CD8-positive, alpha-beta memory T cell (primary cell): ENCODE measurements around the gene ROPN1L. TPM values are rescaled to one million over a fixed set of nuclear protein-coding genes. Genes with fewer than 3 reads are reported as not detected.

Experiments used
- CTCF ChIA-PET: fragments of 350-600 bp; sonication (Branson Sonifier 250); formaldehyde crosslinking; loops from one replicate; lab custom pipeline; 2021; ENCODE audit warnings: antibody characterized with exemption; lab: Charles Lee
- POLR2A ChIA-PET: fragments of 350-600 bp; sonication (Branson Sonifier 250); formaldehyde crosslinking; loops from one replicate; lab custom pipeline; 2021; ENCODE audit warnings: antibody characterized with exemption; lab: Charles Lee
- DNase-seq, 5 donors: peaks; one replicate each; pipeline versions ENCODE4 v3.0.0 to v3.0.0-alpha.2; 2020 to 2022; ENCODE audit warnings: mixed read lengths in 1 of 5
- H3K27ac ChIP-seq: one replicate; pipeline ENCODE4 v1.7.0; 2013; ENCODE audit warnings: low read depth, mild to moderate bottlenecking, low read length, moderate library complexity
- H3K27me3 ChIP-seq: 2 replicates; pipeline ENCODE4 v1.7.0; 2013; ENCODE audit warnings: low read length, mild to moderate bottlenecking; ENCODE audit not compliant: insufficient read depth, poor library complexity, severe bottlenecking
- H3K36me3 ChIP-seq: 2 replicates; pipeline ENCODE4 v1.7.0; 2013; ENCODE audit warnings: mild to moderate bottlenecking, low read length, moderate library complexity; ENCODE audit not compliant: insufficient read depth
- H3K4me1 ChIP-seq: 2 replicates; pipeline ENCODE4 v1.7.0; 2013; ENCODE audit warnings: mild to moderate bottlenecking, low read length, moderate library complexity; ENCODE audit not compliant: insufficient read depth
- H3K4me3 ChIP-seq: 2 replicates; pipeline ENCODE4 v1.7.0; 2013; ENCODE audit warnings: mild to moderate bottlenecking, low read length
- H3K9me3 ChIP-seq: 2 replicates; pipeline ENCODE4 v1.7.0; 2013; ENCODE audit warnings: mild to moderate bottlenecking, low read length
- H3K27ac Mint-ChIP-seq, 8 donors: one replicate each; pipeline ENCODE4 v1.8.0; 2020 to 2021; ENCODE audit warnings: mixed read lengths in 8 of 8, mild to moderate bottlenecking in 6 of 8, inconsistent platforms in 3 of 8, moderate library complexity in 3 of 8
- H3K27me3 Mint-ChIP-seq, 2 donors: one replicate each; pipeline ENCODE4 v1.8.0; 2020 to 2021; ENCODE audit warnings: mixed read lengths in 2 of 2, mild to moderate bottlenecking in 1 of 2, moderate library complexity in 1 of 2
- H3K36me3 Mint-ChIP-seq, 3 donors: one replicate each; pipeline ENCODE4 v1.8.0; 2020 to 2021; ENCODE audit warnings: mixed read lengths in 3 of 3, inconsistent platforms in 1 of 3, mild to moderate bottlenecking in 1 of 3
- H3K4me1 Mint-ChIP-seq, 3 donors: one replicate each; pipeline ENCODE4 v1.8.0; 2020 to 2021; ENCODE audit warnings: mixed read lengths in 3 of 3, inconsistent platforms in 1 of 3, mild to moderate bottlenecking in 1 of 3
- H3K4me3 Mint-ChIP-seq, 7 donors: one replicate each; pipeline ENCODE4 v1.8.0; 2020 to 2021; ENCODE audit warnings: mixed read lengths in 7 of 7, mild to moderate bottlenecking in 6 of 7, moderate library complexity in 4 of 7, inconsistent platforms in 2 of 7
- H3K9me3 Mint-ChIP-seq, 5 donors: one replicate each; pipeline ENCODE4 v1.8.0; 2020 to 2022; ENCODE audit warnings: mixed read lengths in 5 of 5, mild to moderate bottlenecking in 3 of 5, moderate library complexity in 2 of 5, inconsistent platforms in 1 of 5
- polyA plus RNA-seq: library from polyadenylated mRNA; unstranded; fragments of 300-500 nt; fragmentation: Illumina TruSeq; gene quantifications from one replicate; pipeline ENCODE4 v1.2.3, GENCODE V29; 2021
- total RNA-seq, 2 experiments: library from RNA; stranded (reverse); gene quantifications; one replicate each; pipeline ENCODE4 v1.2.3, GENCODE V29; 2021

Gene ROPN1L
- total and polyA plus RNA-seq, 3 experiments from 2014 or later, result 0.22 to 2.9 TPM; not detected in 1

DNA sequence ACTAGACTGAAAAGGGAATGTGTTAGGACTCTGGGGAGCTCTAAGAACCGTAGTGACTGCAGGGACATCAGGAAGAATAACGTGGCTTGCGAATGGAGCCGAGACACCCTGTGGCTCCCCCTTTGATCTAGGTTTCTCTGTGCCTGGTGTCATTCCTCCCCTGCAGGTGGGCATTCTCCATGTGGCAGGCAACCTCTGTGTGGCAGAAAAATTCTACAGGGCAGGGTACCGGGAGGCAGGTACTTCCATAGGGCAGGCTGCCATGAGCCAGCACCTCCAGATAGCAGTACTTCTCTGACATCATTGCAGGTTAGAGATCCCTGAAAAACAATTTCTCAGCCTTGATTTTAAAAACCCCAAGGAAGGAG, 43.1 kb downstream of the ROPN1L start:
- H3K36me3 ChIP-seq, result no peaks in the 10 kb centered on the region
- H3K27ac Mint-ChIP-seq, result peak overlapping the region in 1 of 8 donors; percentile 31
- H3K36me3 Mint-ChIP-seq, result no peaks in the 10 kb centered on the region
- DNase-seq, result no peak
- H3K4me1 ChIP-seq, result peaks cover 5% of the 10 kb centered on the region
- H3K4me3 Mint-ChIP-seq, result no peak overlapping the region
- no peaks in the 10 kb centered on the region for H3K27me3 ChIP-seq
- H3K9me3 Mint-ChIP-seq, result no peaks in the 10 kb centered on the region
- CTCF ChIA-PET, result no interaction called here
- peaks cover 6 to 26% of the 10 kb centered on the region in 2 donors for H3K27me3 Mint-ChIP-seq
- peaks cover 8 to 10% (median 9%) of the 10 kb centered on the region in 3 donors for H3K4me1 Mint-ChIP-seq
- POLR2A ChIA-PET, result no interaction called here
- H3K4me3 ChIP-seq, result no peak overlapping the region
- H3K27ac ChIP-seq, result no peak overlapping the region
- H3K9me3 ChIP-seq, result no peaks in the 10 kb centered on the region

DNA sequence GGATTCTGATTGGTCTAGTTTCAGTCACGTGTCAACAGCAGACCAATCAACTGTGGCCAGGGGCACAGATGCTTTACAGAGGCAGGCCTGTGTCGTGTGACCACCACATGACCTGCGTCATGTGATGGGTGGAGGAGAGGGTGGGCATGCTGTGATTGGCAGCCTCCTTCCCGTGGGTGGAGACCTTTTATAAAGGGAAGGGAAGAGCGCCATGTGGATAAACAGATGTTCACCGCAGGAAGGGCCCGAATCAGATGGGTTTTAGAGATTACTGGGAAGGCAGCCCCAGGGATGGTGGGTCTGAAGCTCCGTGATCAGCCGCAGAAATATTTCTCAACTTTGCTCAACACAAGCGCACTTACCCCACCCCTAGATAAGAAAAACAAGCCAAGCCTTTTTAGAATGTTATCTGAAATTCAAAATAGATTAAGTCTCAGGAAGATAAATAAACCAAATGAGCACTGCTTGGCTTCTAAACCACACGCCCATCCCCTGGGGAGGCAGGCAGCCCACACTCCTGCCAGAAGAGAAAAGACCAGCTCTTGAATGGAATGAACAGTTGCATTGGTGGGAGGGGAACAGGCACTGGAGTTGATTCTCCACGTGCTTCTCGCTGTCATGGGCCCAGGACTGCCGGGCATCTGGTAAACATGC, 43.6 kb downstream of the ROPN1L start:
- Mint-ChIP-seq H3K27ac (peak overlapping the region in 1 of 8 donors; percentile 26), H3K4me3 (no peak overlapping the region), H3K27me3 (peaks cover 6 to 26% of the 10 kb centered on the region in 2 donors), H3K4me1 (peaks cover 13 to 15% (median 14%) of the 10 kb centered on the region in 3 donors), H3K9me3 (no peaks in the 10 kb centered on the region), H3K36me3 (no peaks in the 10 kb centered on the region)
- no peaks in the 10 kb centered on the region for H3K27me3 ChIP-seq
- CTCF ChIA-PET, result no interaction called here
- peaks cover 10% of the 10 kb centered on the region for H3K4me1 ChIP-seq
- H3K36me3 ChIP-seq, result no peaks in the 10 kb centered on the region
- H3K27ac ChIP-seq, result no peak overlapping the region
- no peak overlapping the region for H3K4me3 ChIP-seq
- H3K9me3 ChIP-seq, result no peaks in the 10 kb centered on the region
- POLR2A ChIA-PET, result no interaction called here
- no peak for DNase-seq

- CTCF ChIA-PET, result no interaction called here
- H3K9me3 ChIP-seq, result no peaks in the 10 kb centered on the region
- peaks cover 15 to 20% (median 17%) of the 10 kb centered on the region in 3 donors for H3K4me1 Mint-ChIP-seq
- DNase-seq, result no peak
- H3K4me3 ChIP-seq, result no peak overlapping the region
- H3K27me3 Mint-ChIP-seq, result peaks cover 6 to 25% of the 10 kb centered on the region in 2 donors
- POLR2A ChIA-PET, result no interaction called here
- no peak overlapping the region for H3K27ac ChIP-seq
- H3K27me3 ChIP-seq, result no peaks in the 10 kb centered on the region
- peaks cover 14% of the 10 kb centered on the region for H3K4me1 ChIP-seq
- no peaks in the 10 kb centered on the region for H3K36me3 ChIP-seq
- no peaks in the 10 kb centered on the region for H3K36me3 Mint-ChIP-seq
- H3K9me3 Mint-ChIP-seq, result no peaks in the 10 kb centered on the region
- H3K4me3 Mint-ChIP-seq, result no peak overlapping the region
- H3K27ac Mint-ChIP-seq, result no peak overlapping the region
These were observed 44.2 kb downstream of the ROPN1L start for GRCh38 chr5:10485897-10486296.

GRCh38 chr5:10486511-10487344, 45.0 kb downstream of the ROPN1L start:
- no peak for DNase-seq
- Mint-ChIP-seq H3K27ac (peak overlapping the region in 2 of 8 donors; percentile 19 to 50), H3K4me1 (peaks cover 15 to 20% (median 20%) of the 10 kb centered on the region in 3 donors), H3K27me3 (peaks cover 4 to 21% of the 10 kb centered on the region in 2 donors), H3K9me3 (no peaks in the 10 kb centered on the region), H3K36me3 (no peaks in the 10 kb centered on the region), H3K4me3 (no peak overlapping the region)
- Histone ChIP-seq H3K4me1 (peaks cover 14% of the 10 kb centered on the region), H3K9me3 (no peaks in the 10 kb centered on the region), H3K27me3 (no peaks in the 10 kb centered on the region), H3K36me3 (no peaks in the 10 kb centered on the region), H3K4me3 (no peak overlapping the region), H3K27ac (no peak overlapping the region)
- POLR2A ChIA-PET, result no interaction called here
- CTCF ChIA-PET, result no interaction called here

- Mint-ChIP-seq H3K27me3 (peaks cover 2 to 14% of the 10 kb centered on the region in 2 donors), H3K9me3 (no peaks in the 10 kb centered on the region), H3K4me1 (peaks cover 15 to 20% (median 20%) of the 10 kb centered on the region in 3 donors), H3K4me3 (no peak overlapping the region), H3K27ac (peak overlapping the region in 2 of 8 donors; percentile 17 to 34), H3K36me3 (no peaks in the 10 kb centered on the region)
- H3K27ac ChIP-seq, result no peak overlapping the region
- no peaks in the 10 kb centered on the region for H3K9me3 ChIP-seq
- CTCF ChIA-PET, result no interaction called here
- peaks cover 14% of the 10 kb centered on the region for H3K4me1 ChIP-seq
- DNase-seq, result no peak
- H3K4me3 ChIP-seq, result no peak overlapping the region
- no peaks in the 10 kb centered on the region for H3K36me3 ChIP-seq
- H3K27me3 ChIP-seq, result no peaks in the 10 kb centered on the region
- POLR2A ChIA-PET, result no interaction called here
These were observed 46.5 kb downstream of the ROPN1L start for GRCh38 chr5:10488144-10488543.

- ChIA-PET POLR2A (no interaction called here), CTCF (interaction anchor here (0.9 to 1.2 kb wide), 3 partner anchors 9 to 138 kb away, joined by 3 to 4 read pairs (median 3); no protein-coding TSS in a partner anchor)
- H3K36me3 ChIP-seq, result no peaks in the 10 kb centered on the region
- H3K27ac ChIP-seq, result no peak overlapping the region
- Mint-ChIP-seq H3K9me3 (peaks cover 0 to 10% (median 6%) of the 10 kb centered on the region in 5 donors), H3K36me3 (peaks cover 0 to 9% (median 0%) of the 10 kb centered on the region in 3 donors), H3K4me3 (peak overlapping the region in 5 of 7 donors; percentile 15 to 62 (median 46)), H3K4me1 (peaks cover 15 to 20% (median 20%) of the 10 kb centered on the region in 3 donors), H3K27me3 (peaks cover 0 to 3% of the 10 kb centered on the region in 2 donors), H3K27ac (peak overlapping the region in 7 of 8 donors; percentile 8 to 90 (median 82))
- DNase-seq, result peak in 1 of 5 donors; percentile 6
- no peaks in the 10 kb centered on the region for H3K27me3 ChIP-seq
- no peak overlapping the region for H3K4me3 ChIP-seq
- H3K9me3 ChIP-seq, result no peaks in the 10 kb centered on the region
- peaks cover 14% of the 10 kb centered on the region for H3K4me1 ChIP-seq
These were observed 48.2 kb downstream of the ROPN1L start for GRCh38 chr5:10489810-10490426.

DNA sequence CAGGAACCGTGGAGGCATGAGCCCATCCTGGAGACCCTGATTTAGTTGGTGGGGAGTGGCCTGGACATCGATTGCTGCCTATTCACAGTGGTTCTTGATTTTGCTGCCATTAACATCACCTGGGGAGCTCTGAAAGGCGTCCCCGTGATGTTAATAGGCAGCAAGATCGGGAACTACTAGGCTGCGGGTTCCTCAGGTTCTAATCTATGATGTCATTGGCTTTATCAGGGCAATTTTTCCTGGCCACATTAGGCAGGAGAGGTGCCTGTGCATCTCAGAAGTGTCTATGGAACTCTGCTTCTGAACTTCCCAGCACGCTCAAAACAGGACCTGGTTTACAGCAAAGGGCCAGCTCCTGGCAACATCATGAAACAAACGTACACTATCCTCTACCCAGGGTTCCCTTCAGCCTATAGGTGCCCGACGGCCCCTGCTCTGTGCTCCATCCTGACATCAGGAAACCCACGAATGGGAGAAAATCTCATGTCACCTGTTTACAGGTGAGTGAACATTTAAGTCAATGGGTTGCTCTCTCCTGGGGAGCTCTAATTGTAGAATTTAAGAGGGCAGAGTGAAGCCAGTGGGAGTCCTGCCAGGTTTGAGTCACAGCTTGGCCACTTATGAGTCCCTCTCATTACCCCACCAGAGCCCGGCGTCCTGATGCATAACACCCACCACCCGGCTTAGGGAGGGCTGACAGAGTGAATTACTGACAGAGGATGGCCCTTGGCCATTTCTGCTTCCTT, 49.4 kb downstream of the ROPN1L start:
- Histone ChIP-seq H3K36me3 (no peaks in the 10 kb centered on the region), H3K27me3 (no peaks in the 10 kb centered on the region), H3K4me3 (no peak overlapping the region), H3K27ac (no peak overlapping the region), H3K9me3 (no peaks in the 10 kb centered on the region), H3K4me1 (peaks cover 14% of the 10 kb centered on the region)
- Mint-ChIP-seq H3K4me3 (no peak overlapping the region), H3K9me3 (peaks cover 0 to 13% (median 8%) of the 10 kb centered on the region in 5 donors), H3K36me3 (peaks cover 0 to 12% (median 0%) of the 10 kb centered on the region in 3 donors), H3K4me1 (peaks cover 15 to 20% (median 20%) of the 10 kb centered on the region in 3 donors), H3K27me3 (peaks cover 0 to 3% of the 10 kb centered on the region in 2 donors), H3K27ac (peak overlapping the region in 2 of 8 donors; percentile 6 to 51)
- DNase-seq, result no peak
- POLR2A ChIA-PET, result no interaction called here
- CTCF ChIA-PET, result interaction anchor here (1.0 kb wide), 1 partner anchor 28 kb away, joined by 3 read pairs; no protein-coding TSS in a partner anchor
